ENCODE results near the gene RUNX2.
"Not testable (repeated sequence)": the region's sequence is repeated elsewhere in the genome, so short reads cannot be mapped to it uniquely, and the experiment has no call there.

The RUNX2 gene

GRCh38 chr6:45555981-45556771 lies 228.0 kb downstream of the RUNX2 start:
- DNase-seq (ENCODE audit: low spot score): peak; percentile 40

GRCh38 chr6:45556828-45557227 lies 228.7 kb downstream of the RUNX2 start:
- no peak for DNase-seq (ENCODE audit: low spot score)

GRCh38 chr6:45557454-45557853 lies 229.3 kb downstream of the RUNX2 start:
- DNase-seq (ENCODE audit: low spot score): no peak

DNA sequence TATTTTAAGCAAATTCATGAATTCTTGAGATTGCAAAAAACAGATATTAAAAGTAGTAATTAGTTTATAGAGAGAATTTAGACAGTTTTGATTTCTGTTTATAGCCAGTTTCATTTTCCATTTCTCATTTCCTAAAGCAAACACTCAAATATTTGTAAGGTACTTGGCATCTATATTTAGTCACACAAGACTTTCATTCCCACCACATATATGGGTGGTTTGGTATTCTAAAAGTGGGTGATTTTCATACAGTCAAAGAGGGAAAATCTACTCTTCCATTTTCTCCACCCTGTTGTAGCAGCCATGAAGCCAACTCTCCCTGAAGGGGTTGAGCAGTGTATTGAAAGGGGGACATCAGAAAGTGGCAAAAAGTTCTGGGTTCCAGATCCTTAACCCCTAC lies 230.7 kb downstream of the RUNX2 start:
- no peak for DNase-seq (ENCODE audit: low spot score)

DNA sequence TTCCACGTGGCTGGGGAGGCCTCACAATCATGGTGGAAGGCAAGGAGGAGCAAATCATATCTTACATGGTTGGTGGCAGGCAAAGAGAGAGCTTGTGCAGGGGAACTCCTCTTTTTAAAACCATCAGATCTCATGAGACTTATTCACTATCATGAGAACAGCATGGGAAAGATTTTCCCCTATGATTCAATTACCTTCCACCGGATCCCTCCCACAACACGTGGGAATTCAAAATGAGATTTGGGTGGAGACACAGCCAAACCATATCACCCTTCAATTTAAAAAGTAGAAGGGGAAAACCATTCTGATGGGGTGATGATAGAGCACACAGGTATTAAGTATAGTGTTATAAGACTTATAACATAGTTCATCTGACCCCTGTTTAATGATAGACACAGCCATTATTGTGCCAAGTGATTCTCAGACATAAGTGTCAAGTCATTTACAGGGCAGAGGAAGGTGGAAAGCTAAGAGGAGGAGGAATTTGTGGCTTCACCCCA lies 232.2 kb downstream of the RUNX2 start:
- not testable (repeated sequence) for DNase-seq (ENCODE audit: low spot score)

DNA sequence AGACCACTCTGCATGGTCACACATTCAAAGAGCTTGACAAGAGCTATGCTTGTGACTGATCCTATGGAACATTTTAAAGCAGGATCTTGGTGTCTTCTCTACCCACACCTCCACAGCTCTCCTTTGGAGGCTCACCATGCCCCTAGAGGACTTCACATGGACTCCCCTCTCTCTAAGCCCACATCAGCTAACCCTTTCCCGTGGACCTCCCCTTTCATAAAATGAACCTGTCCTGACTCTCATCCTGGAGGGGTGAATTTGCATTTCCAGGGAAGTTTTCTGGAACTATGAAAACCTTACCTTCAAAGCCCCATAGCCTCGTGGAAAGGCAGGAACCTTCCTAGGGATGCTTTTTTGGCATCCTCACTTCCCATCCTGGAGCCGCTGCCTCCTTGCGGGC lies 234.0 kb downstream of the RUNX2 start:
- no peak for DNase-seq (ENCODE audit: low spot score)

- DNase-seq (ENCODE audit: low spot score): no peak
Measured at GRCh38 chr6:45563041-45563440, 234.9 kb downstream of the RUNX2 start.

- DNase-seq (ENCODE audit: low spot score): no peak
Measured at GRCh38 chr6:45563844-45564243, 235.7 kb downstream of the RUNX2 start.

DNA sequence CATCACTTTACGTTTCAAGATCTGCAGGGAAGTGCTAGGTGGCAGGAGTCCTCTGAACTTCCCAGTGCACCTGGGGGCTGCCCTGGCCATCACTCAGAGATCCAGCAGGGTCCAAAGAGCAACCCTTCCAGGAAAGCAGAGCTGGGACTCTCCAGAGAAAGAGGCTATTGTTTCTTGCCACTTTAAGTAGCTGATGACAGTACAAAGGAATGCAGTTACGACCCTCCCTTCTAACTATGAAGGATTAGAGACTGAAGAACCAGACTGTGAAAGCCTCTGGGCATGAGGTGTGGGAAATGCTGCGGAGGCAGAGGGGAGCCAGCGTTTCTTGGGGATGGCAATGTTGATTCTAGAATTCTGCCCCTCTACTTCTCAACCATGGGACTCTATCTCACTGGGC lies 238.8 kb downstream of the RUNX2 start:
- DNase-seq (ENCODE audit: low spot score): no peak

- DNase-seq (ENCODE audit: low spot score): no peak
Measured at GRCh38 chr6:45567879-45568278, 239.7 kb downstream of the RUNX2 start.

DNA sequence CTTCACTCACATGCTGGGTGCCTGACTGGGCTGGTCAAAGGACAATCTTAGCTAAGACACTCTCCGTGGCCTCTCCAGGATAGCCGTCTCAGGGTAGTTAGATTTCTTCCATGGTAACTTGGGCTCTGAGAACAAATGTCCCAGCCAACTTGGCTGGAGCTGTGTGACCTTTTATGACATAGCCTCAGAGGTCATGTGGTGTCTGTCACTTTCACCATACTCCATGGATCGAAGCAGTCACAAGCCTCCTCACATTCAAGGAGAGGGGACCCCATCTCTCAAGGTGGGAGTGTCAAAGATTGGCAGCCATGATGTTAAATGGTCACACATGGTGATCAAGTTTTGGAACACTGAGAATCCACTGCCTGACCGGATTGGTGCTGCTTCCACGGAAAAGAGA lies 240.5 kb downstream of the RUNX2 start:
- DNase-seq (ENCODE audit: low spot score): no peak

DNA sequence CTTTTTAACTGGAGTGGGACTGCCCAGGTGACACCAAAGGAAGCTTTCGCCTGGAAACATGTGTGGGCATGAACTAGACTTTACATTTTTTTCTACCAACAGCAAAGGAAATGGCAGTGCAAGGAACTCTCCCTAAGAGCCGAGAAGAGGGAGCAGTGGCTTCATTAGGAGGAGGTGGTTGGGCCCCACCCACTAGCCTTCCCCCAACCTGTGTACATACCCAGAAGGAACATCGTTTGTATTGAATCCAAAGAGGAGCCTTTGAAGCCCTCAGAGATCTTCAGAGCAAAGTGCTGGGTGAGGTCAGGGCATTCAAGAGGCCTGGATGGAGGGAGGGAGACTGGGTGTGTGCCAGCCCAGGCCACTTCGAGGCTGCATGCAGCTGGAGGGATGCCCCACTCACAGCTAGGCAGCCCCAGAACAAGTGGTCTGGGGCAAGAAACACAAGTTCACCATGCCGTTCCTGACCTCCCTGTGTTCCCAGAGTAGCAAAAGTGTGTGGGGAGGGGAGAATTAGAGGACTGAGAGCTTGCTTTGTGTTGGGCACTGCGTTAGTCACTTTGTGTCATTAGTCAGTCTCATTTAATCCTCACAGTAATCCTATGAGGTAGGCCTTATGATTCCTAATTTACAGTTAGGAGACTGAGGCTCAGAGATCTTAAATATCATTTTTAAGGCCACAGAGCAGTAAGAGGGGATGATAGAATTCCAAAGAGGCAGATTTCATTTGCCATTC lies 241.2 kb downstream of the RUNX2 start:
- peak; percentile 22 for DNase-seq (ENCODE audit: low spot score)

DNA sequence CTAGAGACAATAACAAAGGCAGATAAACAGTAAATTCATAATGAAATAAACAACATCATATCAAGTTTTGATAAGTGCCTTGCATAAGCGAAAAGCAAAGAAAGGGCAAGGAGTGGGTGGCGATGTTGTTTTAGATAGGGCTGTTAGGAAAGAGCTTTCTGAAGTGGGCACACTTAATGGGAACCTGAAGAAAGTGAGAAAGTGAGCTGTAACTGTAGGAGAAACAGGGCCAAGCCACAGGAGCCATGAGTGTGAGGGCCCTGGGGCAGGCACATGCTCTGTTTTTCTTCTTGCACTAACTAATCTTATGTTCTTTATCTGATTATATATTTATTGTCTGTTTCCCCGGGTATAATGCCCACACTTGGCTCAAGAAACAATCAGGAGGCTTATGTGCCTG lies 243.0 kb downstream of the RUNX2 start:
- DNase-seq (ENCODE audit: low spot score): no peak

GRCh38 chr6:45572833-45573232 lies 244.7 kb downstream of the RUNX2 start:
- no peak for DNase-seq (ENCODE audit: low spot score)

DNA sequence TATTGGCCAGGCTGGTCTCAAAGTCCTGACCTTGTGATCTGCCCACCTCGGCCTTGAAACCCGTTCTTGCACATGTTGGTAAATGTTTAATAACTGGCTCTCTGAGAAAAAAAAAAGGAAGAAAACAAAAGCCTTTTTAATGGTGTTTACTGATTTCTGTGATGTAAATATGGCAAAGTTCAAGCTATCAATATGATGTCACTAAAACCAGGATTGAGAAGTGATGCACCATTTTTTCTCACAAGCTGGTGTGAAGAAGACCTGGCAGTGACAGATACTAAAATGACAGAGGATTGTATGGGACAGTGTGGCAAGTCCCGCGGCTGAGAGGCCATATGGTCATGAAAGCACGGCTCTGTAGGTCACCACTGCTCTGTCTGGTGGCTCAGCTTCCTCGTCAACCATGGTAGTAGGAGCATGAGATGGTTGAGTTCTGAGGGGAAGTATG lies 245.9 kb downstream of the RUNX2 start:
- DNase-seq (ENCODE audit: low spot score): no peak

DNA sequence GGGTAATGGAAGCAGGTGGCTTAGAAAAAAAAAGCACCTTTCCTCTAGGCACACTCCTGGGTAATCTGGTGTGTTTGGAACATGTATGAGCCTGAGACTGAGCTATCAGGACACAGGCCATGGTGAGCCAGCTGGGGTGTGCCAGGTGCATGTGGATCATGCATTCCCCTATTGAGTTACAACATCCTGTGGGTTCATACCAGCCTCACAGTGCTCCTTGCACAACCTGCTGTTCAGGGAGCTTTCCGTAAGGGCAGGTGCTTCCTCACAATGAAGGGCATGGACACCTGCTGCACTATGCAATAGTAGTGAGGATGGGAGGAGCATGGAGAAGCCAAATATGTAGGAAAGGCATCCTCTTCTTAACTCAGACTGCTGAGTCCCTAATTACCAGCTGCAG lies 246.8 kb downstream of the RUNX2 start:
- no peak for DNase-seq (ENCODE audit: low spot score)

DNA sequence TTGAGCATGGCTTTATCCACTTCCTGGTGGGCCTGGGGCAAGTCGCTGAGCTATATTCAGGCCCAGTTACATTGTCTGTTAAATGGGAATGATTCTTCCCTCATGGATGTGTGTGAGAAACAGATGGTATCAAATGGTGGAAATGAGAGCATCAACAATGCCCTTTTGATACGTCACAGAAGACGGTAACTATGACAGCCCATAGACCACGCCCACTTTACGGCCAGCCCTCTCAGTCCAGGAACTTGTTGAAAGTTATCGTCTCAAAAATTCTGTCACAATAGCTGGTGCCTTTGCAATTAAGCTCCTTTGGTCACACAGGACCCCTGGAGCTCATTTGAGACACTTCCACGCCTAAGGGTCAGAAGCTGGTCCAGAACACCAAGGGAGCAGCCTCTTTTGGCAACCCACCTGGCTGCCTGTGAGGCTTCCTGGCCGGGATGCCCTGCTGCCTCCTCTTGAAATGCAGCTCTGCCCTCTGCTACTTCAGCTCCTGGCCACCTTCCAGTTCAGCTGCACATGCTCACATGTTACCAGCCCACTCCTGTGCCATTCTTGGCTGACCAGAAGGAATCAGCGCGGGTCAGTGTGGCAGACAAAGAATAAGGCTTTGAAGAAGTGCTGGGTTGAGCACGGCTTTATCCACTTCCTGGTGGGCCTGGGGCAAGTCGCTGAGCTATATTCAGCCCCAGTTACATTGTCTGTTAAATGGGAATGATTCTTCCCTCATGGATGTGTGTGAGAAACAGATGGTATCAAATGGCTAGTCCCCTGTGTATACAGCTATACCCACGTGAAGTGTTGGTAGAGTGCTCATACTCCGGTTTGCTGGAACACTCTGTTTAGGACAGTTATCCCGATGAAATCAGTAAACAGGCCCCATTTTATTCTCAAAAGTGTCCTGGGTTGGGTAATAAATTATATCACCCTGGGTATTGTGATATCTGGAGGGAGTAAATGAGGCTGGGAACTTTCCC lies 248.8 kb downstream of the RUNX2 start:
- no peak for DNase-seq (ENCODE audit: low spot score)

DNA sequence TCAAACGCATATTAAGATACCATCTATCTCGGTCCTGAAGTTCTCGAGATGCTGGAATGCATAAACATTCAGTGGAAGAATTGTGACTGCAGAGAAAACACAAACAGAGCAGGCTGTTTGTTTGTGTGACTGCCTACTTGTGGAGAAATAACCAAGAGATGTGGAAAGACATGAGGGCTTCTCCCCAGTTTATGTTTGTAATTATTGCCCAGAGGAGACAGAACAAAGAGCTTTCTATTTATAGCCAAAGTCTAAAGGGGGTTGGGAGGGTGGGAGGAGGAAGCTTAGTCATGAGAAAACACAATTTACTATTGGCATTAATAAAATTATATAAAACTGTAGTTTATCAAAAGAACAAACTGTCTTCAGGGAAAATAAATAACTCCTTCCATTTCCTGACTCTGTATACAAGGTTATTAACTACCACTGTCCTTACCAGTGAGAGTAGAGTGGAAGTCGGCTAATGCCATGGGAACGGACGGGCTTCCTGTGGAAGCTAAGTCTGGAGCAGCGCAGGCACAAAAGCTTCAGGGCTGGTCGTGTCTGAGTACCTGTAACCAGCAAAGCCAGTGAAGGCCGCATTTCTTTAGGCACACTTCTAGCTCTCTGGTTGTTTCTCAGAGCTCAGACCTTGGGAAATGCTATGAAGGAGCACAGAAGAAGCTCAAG lies 249.8 kb downstream of the RUNX2 start:
- peak; percentile 36 for DNase-seq (ENCODE audit: low spot score)

GRCh38 chr6:45584127-45584526 lies 256.0 kb downstream of the RUNX2 start:
- no peak for DNase-seq (ENCODE audit: low spot score)

DNA sequence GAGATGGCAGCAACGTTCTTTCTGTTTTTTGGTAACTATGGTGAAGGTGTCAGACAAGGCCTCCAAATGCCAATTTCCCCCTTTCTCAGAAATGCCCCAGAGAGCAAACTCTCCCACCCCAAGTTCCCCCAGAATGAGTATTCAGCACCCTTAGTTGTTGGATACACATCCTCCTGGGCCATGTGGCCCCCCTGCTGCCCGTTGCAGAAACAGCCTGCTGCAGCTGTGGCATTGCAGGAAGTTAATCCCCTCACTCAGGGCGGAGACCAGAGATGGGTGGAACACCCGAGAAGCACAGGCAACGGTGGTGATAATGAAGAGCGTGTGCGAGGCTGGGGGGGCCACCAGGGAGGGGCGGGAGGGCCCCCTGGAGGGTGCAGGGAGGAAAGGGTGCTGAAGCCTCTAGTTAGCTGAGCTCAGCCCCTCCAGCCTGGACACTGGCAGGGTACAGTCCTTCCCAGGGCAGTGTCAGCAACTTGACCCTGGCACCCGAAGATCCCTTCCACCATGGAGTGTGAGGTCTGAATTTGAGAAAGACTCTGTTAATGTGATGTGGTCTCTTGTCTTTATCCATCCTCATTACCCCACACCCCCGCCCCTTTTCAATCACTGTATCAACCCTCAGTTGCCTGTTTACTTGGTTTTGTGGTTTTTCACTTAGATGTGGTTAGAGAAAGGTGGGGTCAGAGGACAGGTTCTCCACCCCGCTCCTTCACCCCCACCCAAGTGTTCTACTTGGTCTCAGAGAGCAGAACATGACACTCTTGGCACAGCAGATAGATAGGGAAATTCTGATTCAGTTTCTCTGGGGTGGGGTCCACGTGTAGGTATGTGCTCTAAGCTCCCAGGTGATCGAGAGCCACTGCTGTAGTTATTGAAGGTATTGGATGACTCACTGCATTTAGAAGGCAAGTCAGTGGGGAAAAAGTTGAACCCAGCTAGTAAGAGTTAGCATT lies 258.4 kb downstream of the RUNX2 start:
- DNase-seq (ENCODE audit: low spot score): no peak

All from AG20443 (cell line).